GF-D8 (cell line): ENCODE results near the gene FBXW12.
"Not testable (repeated sequence)": the region's sequence is repeated elsewhere in the genome, so short reads cannot be mapped to it uniquely, and the experiment has no call there.

Source experiments
- DNase-seq: peaks from one replicate; lab custom pipeline; 2025; lab: John Stamatoyannopoulos, UW

FBXW12 gene, protein sequence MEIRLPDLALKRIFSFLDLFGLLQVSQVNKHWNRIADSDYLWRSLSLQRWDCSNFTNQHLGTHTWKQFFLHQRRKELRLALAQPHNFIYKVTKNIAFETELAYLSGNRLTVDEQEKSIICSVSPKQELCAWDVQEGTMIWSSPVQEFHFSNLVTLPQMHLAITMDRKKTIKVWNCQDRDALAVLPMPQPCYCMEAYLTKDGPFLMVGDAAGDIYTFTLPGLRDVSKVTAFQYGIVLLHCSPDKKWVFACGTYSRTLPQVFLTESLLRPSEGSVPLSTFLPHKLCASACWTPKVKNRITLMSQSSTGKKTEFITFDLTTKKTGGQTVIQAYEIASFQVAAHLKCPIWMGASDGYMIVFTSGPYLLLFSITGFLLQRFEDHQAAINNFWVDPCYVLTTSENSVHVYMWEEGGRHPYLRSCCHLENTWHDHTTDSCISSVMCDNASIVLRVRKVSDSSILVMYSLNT

GRCh38 chr3:48371651-48372376 lies at the start of gene FBXW12:
TSS of gene FBXW12 (plus strand) at chr3:48372219. CDS start at chr3:48372768, 549 bp downstream.
- no peak for DNase-seq

- not testable (repeated sequence) for DNase-seq
Observed at GRCh38 chr3:48331706-48332435, 40.1 kb upstream of the FBXW12 start.

- peak; percentile 65 for DNase-seq
Observed at GRCh38 chr3:48333346-48334245, 38.4 kb upstream of the FBXW12 start, which contains the start of gene SPINK8. TSS of gene SPINK8 (minus strand) at chr3:48333661. CDS start at chr3:48328341, 5,320 bp downstream.

DNA sequence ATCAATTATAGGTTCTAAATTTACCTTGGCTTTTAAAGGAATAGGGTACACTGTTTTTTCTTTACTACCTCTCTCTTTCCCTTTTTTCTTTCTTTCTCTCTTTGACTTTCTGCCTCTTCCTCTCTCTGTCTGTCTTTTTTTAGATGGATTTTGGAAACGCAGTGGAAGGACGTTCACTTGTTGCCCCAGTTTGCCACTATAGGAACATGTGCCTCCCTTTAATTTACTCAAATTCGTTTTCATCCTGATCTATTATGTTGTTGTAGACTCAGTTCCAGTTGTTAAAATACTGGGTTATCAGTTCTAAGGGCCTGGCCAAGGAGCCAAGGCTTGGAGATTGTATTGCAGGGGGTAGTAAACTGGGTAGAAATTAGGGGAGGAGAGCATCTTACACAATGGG lies 37.4 kb upstream of the FBXW12 start:
- DNase-seq: no peak

DNA sequence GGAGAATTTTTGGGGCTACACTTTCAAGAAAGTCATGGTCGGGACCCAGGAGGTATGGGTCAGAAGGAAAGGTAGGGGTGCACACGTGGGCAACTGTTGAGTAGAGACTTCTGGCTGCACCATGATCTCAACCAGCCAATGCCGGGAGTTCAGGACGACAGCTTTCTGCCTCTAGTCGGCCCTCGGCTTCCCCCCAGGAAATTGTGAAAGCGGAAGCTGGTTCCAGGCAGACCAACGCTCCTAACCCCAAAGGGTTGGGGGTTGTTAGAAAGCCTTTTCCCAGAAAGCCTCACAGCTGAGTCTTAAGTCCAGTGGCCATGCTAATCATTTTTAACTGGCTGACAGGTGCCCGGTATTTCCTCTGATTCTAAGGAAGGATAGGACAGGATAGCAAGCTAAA lies 36.7 kb upstream of the FBXW12 start:
- peak; percentile 94 for DNase-seq

GRCh38 chr3:48337536-48337935 lies 34.5 kb upstream of the FBXW12 start:
- not testable (repeated sequence) for DNase-seq

DNA sequence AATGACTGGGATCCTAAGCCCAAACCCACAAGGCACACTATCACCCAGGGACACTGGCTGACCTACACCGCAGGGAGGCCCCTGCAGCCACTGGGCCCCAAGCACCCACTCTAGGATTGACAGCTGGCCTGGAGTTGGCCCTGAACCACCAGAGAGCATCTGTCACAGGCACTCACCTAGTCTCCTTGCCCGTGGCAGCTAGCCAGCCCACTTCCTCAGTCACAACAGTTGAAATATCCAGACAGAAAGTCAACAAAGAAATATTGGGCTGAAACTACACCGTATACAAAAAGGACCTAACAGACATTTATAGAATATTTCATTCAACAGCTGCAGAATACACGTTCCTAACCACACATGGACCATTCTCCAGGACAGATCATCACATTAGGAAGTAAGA lies 33.4 kb upstream of the FBXW12 start:
- DNase-seq: peak; percentile 28

GRCh38 chr3:48343432-48343831 lies 28.6 kb upstream of the FBXW12 start:
- DNase-seq: no peak

- no peak for DNase-seq
Observed at GRCh38 chr3:48344867-48345507, 27.0 kb upstream of the FBXW12 start.

- no peak for DNase-seq
Observed at GRCh38 chr3:48345946-48346572, 26.0 kb upstream of the FBXW12 start.

- DNase-seq: no peak
Observed at GRCh38 chr3:48347500-48347899, 24.5 kb upstream of the FBXW12 start.

- DNase-seq: no peak
Observed at GRCh38 chr3:48352546-48352945, 19.5 kb upstream of the FBXW12 start.

- DNase-seq: no peak
Observed at GRCh38 chr3:48353987-48354386, 18.0 kb upstream of the FBXW12 start.

- no peak for DNase-seq
Observed at GRCh38 chr3:48356419-48356818, 15.6 kb upstream of the FBXW12 start.

- no peak for DNase-seq
Observed at GRCh38 chr3:48361928-48362327, 10.1 kb upstream of the FBXW12 start.

DNA sequence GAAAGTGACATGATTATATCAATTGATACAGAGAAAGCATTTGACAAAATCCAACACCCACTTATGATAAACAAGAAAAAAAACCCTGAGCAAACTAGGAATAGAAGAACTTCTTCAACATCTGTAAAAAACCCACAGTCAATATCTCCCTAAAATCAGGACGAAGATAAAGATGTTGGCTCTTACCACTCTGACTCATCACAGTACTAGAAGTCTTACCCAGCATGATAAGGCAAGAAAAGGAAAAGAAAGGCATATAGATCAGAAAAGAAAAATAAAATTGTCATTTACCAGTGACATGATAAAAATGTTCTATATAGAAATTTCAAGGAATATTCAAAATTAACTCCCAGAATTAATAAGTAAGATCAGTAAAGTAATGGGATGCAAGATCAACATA lies 7.2 kb upstream of the FBXW12 start:
- DNase-seq: no peak

- no peak for DNase-seq
Observed at GRCh38 chr3:48367201-48367600, 4.8 kb upstream of the FBXW12 start.

DNA sequence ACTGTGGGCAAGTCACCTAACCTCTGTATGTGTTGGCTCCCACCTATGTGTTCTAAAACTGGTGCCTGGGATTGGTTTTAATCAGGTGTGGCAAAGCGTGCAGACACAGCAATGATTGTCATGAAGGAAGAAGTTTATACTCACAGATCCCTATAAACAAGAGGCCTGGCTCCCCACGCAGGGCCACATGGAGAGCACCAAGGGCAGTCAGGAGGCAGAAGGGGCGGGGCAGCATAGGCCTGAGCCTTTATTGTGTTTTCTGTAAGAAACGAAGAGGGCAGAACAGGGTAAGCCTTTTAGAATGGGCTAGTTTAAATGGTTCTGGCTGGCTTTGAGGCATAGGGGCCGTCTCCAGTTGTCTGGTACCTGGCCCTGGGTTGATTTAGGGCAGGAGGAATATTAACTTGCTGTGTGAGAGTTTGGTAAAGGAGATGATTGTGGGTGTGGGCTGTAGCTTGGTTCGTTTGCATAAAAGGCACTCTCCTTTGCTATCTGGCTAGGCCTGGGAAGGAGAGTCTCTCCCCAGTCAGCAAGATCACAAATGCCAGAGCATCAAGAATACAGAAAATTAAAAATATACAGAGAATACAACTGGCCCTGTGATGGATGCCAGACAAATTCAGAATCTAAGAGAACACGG lies 2.2 kb upstream of the FBXW12 start:
- DNase-seq: no peak

DNA sequence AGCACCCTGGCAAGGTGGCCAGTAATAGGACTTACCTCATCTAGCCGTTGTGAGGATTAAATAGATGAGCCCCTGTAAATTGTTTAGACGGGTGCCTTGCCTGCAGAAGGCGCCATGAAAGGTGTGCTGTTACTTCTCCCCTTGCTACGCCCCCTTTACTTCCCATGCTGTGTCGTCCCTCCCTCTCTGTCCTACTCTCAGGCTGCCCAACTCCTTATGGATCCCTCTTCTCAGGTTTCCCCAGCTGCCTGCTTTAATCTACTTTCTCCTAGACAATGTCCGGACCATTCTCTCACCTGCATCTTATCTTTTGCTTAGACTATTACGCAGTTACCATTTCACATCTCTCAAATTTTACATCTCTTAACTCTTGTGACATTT lies 1.7 kb upstream of the FBXW12 start:
- DNase-seq: no peak

GRCh38 chr3:48372377-48372770 lies 355 bp downstream of the FBXW12 start:
- DNase-seq: no peak
